ENCODE results near the gene LDB2.

The LDB2 gene

GRCh38 chr4:16685536-16685935 is 212.9 kb downstream of the LDB2 start:
- no peak for DNase-seq (ENCODE audit: low read depth, low spot score)

DNA sequence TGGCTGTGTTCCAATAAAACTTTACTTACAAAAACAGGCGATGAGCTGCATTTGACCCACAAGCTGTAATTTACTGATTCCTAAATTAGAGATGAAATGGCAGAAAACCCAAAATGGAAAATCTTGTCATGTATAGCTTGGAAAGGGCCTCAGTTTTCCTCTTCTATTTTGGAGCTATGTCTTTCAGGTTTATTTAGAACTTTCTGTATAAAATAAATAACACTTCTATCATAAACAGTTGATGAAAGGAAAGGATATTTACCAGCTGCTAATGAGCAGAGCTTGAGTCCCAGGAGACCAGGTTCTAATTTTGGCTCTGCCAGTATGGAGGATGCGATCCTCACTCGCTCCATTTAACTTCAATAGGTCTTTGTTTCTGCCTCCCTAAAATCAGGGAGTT is 213.5 kb downstream of the LDB2 start:
- no peak for DNase-seq (ENCODE audit: low read depth, low spot score)

DNA sequence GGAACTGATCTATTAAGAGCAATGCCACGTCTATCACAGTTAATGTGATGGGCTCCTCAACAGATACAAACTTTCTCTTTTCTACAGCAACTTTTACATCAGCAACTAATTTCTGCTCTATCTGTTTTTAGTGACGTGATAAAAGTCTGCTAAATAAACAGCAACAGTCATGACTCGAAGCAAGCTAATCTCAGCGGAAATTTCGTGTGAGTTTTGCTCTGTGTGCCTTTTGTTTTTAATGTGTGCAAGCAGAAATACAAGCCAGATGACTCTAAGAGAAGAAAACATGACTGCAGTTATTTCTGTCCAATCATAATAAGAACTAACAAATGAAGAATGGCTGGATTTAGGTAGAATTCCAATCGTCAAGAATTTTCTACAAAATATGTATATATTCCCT is 214.3 kb downstream of the LDB2 start:
- DNase-seq (ENCODE audit: low read depth, low spot score), result no peak

GRCh38 chr4:16682975-16683374 is 215.5 kb downstream of the LDB2 start:
- DNase-seq (ENCODE audit: low read depth, low spot score), result no peak

DNA sequence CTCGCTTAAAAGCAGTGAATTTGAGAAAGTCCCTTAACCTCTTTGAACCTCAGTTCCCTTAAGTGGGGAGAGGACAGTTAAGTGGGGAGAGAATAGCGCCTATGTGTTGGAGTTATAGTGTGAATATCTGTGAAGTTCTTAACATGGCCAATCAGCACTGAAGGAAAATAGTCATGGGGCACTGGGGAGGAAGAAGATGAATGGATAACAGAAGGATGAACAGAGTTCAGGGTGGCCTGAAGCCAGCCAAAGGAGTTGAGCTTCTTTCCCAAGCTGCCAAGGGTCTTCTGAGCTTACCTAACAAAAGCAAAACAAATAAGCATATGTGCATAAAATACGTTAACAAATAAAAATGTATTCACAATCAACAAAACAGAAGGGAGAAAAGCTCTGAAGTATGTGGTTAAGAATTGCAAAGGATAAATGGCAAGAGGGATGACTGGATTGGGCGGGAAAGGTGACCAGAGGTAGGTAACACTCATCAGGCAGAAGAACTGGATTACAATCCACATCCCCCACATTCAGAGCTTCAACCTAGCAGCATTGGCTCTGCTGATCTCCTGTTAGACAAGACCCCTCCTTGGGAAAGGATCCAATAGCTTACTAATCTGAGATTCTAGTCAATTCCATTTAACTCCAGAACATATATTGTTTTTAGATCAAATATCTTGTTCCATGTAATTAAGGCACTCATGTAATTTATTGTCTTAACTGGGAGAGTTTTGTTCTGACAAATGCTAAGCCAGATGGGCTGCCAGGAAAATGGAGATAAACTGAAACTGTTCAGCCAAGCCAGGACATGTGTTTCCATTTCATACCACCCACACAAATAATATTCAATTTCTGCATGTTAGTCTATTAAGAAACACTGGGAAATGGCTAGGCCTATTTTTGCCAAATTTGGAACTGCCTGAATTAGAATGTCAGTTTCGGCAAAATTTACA is 221.2 kb downstream of the LDB2 start:
- DNase-seq (ENCODE audit: low read depth, low spot score), result no peak

DNA sequence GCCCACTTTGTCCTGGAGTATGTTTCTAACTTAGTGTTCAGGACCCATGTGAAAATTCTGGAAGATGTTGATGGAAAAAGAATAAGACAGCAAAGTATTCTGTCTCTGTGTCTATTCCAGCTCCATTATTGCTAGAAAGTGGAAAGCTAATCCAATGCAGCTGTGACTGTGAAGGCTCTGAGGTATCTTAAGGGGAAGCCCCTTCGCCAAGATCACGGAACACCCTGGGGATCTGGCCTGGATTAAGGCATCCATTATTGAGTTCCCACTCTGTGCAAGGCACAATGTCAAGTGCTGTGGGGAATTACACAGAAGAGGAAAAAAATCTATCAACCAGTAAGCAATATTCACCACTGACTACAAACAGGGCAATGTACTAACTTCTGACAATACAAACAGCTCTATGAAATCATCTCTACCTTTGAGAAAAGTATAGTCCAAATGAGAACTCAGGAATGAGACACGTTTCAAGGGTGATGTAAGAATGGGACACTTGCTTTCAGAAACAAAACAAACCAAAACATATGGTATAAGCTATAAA is 222.1 kb downstream of the LDB2 start:
- no peak for DNase-seq (ENCODE audit: low read depth, low spot score)

GRCh38 chr4:16674082-16674481 is 224.4 kb downstream of the LDB2 start:
- no peak for DNase-seq (ENCODE audit: low read depth, low spot score)

DNA sequence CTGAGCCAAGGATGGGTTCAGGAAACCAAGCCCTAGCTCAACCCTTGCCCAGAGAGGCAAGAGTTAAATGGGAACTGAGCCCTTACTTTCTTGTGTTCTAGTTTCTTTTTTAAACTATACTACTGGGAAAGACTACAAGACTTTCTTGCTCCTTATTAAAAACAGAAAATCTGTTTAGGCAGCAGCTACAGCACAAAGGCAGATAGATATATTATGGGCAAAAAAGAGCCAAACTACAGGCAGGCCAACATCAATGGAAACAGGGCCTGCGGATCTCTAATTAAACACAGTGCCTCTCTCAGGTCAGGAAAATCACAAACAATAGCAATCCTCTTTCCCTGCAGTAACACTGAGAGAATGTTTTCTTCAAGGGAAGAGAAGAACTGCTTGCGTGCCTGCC is 226.0 kb downstream of the LDB2 start:
- no peak for DNase-seq (ENCODE audit: low read depth, low spot score)

DNA sequence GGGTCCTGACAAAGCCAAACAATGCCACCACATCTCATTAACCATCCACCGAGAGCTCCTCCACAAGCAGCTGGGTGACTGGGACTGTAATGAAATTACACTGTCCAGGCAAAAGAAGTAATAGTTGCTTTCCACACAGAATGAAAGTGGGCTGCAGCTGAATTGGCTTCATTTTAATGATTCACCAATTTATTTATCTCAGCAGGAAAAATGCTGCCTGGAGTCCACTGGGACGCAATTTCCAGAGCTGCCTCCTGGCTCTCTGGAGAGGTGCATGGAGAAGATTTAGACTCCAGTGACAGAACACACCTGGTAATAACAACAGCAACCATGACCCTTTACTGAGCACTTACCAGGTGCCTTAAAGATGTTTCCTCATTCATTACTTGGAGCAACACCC is 226.7 kb downstream of the LDB2 start:
- no peak for DNase-seq (ENCODE audit: low read depth, low spot score)

DNA sequence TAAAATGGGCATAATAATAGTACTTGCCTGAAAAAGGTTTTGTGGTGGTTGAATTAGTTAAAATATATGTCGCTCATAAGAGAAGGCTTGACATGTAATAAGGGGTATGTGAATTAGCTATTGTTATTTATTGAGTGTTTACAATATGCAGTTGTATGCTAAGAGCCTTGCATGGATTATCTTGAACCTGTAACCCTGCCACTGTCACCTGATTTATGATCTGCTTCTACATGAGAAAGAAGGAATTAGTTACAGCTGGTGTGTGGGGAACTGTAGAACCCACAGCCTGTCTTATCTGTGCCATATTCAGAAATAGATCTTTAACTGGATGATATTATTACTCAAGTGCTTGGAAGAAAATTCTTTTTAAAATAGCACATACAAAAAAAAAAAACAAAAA is 227.7 kb downstream of the LDB2 start:
- DNase-seq (ENCODE audit: low read depth, low spot score), result no peak

DNA sequence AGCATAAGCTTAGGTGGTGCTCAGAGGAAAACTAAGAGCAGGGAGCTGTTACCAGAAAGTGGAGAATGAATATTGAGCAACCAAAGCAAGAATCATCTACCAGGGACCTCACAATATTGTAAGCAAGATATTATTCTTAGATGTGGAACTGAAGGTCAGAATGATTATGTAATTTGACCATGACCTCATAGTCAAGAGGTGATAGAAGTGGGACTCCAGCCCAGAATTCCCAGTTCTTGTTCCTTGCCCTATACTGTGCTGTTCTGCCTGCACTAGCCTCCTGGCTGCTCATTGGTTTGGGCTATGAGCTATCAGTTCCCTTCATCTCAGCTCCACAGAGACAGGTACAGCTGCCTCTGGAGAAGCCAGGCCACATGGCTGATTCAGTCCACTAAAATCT is 229.4 kb downstream of the LDB2 start:
- no peak for DNase-seq (ENCODE audit: low read depth, low spot score)

- no peak for DNase-seq (ENCODE audit: low read depth, low spot score)
Measured at GRCh38 chr4:16668488-16668887, 230.0 kb downstream of the LDB2 start.

- no peak for DNase-seq (ENCODE audit: low read depth, low spot score)
Measured at GRCh38 chr4:16667464-16667863, 231.0 kb downstream of the LDB2 start.

- no peak for DNase-seq (ENCODE audit: low read depth, low spot score)
Measured at GRCh38 chr4:16665942-16666551, 232.4 kb downstream of the LDB2 start.

DNA sequence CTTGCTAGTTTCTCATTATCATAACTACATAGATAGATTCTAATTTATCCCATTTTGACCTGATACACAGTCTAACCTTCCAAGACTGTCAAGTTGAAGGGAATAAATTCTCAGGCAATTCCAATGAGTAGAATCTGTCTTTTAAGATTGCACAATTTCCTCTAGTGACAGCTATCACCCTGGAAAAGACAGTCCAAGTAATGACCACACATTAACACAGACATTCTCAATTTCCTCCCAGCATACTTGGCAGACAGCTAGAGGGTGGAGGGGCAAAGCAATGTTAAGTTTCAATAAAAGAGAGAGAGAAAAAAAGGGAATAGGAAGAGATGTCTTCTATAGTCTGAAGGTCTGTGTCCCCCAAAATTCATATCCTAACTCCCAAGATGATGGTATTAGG is 234.7 kb downstream of the LDB2 start:
- DNase-seq (ENCODE audit: low read depth, low spot score), result no peak

DNA sequence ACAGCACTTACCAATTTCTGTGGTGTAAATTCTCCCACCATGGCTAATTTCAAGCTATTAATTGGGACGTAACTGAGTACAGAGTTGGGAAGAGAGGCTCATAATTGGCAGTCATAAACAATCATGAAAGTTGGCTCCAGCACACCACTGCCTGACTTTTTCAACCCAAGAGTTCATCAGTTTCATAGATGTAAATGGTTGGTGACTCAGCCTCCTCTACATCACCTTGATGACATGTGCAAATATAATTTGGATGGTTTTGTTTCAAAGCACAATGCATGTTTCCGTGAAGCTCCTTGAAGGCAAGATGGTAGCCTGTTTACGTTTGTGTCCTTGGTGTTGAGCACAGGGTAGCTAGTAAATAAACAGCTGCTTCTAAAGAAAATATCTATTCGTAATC is 235.1 kb downstream of the LDB2 start:
- no peak for DNase-seq (ENCODE audit: low read depth, low spot score)

DNA sequence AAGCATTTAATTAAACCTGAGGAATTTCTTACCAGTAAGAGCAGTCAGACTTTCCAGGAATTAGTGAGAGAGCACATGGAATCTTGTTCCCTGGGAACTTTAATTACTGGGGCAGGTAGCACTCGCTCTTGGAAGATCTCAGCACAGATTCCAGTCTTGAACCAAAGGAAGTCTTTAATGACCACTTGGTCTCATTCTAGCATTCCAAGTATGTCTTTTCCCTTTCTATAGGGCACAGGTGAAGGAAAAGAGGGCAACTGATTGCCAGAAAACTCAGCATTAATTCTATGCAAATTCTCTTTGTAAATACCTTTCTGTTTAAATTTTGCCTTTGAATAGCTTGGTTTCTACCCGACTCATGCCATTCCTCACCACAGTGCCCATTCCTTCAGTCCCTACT is 236.6 kb downstream of the LDB2 start:
- no peak for DNase-seq (ENCODE audit: low read depth, low spot score)

DNA sequence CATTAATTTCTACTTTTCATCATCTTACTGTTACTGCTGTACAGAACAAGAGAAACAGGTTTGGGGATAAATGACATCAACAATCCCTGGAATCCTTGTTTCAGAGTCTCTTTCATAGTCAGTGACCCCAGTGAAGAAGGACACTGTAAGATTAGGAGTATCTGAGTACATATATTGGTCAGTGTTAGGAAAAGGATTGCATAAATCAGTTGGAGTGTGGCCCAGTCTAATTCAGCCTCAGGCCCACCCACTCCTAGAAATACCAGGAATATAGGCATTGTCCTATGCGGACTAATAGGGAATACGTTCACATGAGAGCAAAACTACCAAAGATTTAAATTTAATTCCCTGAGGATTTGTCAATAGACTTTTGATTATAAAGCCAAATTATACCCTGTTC is 237.8 kb downstream of the LDB2 start:
- no peak for DNase-seq (ENCODE audit: low read depth, low spot score)

DNA sequence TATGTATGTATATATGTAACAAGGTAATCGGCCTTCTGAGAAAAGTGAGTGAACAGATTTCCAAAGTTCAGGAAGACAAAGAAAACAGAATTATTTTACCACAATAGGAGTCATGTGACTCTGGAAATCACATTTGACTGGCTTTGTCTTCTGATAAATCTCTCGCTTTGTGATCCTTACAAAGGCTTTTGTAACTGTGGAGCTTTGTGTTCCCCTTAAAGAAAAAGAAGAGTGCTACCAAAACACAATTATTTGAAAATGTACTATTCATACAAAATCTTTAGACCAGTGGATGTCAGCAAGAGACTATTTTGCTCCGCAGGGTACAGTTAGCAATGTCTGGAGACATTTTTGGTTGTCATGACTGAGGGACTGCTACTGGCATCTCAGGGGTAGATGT is 238.8 kb downstream of the LDB2 start:
- no peak for DNase-seq (ENCODE audit: low read depth, low spot score)

DNA sequence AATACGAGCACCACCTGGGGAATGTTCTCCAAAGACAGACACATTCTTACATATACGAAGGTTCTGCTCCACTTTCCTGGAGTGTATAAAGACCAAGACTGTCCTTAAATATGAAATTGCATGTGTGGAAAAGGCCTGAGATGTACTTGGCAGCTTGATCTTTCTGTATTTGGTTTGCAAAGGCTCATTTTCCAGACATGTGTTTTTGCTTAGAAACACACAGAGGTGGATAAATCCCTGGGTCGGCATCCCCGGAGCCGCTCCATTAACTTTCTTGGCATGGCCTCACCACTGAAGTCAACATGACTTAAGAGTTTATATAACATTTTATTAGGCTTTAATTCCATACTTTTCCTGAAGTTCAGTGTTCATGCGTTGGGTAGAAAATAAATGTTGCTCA is 239.4 kb downstream of the LDB2 start:
- no peak for DNase-seq (ENCODE audit: low read depth, low spot score)

DNA sequence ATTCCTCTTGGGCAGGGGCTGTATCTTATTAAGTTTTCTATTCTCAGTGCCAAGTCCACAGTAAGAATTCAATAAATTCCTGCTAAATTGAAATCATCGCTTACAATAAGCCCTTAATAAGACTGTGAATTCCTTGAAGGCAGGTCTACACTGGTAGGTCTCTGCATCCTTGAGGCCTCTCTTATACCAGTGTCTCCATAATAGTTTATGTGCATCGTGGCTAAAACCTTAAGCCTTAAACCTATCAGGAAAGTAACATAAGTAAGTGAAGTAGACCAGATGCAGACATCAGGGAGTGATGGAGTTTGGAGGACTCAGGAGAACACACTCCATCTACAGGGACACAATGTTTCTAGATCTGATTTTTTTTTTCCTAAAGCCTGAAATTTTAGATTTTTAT is 240.3 kb downstream of the LDB2 start:
- DNase-seq (ENCODE audit: low read depth, low spot score), result no peak

- DNase-seq (ENCODE audit: low read depth, low spot score), result no peak
Measured at GRCh38 chr4:16655111-16655510, 243.3 kb downstream of the LDB2 start.

GRCh38 chr4:16652732-16653305 is 245.6 kb downstream of the LDB2 start:
- DNase-seq (ENCODE audit: low read depth, low spot score), result no peak

All from iPS DF 19.7 (cell line).